ENCODE results near the gene PEMT. TPM values are rescaled to one million over a fixed set of nuclear protein-coding genes. Genes with fewer than 3 reads are reported as not detected.

The PEMT gene
- total RNA-seq, 1 donor from 2014 or later = 39.2 TPM

DNA sequence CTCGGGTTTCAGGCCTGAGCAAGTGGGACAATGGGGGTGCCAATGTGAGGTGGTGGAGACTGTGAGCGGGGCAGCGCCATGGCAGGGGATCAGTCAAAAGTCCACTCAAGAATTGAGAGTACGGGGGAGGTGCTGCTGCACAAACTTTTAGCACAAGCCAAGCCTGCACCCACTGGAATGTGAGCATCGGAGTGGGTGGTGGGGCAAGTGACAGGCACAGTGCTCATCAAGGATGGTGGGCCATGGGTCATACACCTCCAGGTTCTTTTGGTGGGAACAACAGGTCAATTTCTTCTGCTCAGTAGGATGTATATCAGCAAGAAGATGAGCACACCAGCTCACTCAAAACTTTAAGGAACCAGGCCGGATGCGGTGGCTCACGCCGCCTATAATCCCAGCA is 32.4 kb upstream of the PEMT start:
- Mint-ChIP-seq H3K9me3 (no peaks in the 10 kb centered on the region), H3K36me3 (ENCODE audit: low read depth) (no peaks in the 10 kb centered on the region), H3K4me1 (ENCODE audit: low read depth) (peaks cover 3% of the 10 kb centered on the region), H3K4me3 (ENCODE audit: low read depth) (no peak overlapping the region), H3K27ac (no peak overlapping the region), H3K27me3 (ENCODE audit: low read depth) (peaks cover 8% of the 10 kb centered on the region)
- no peak for DNase-seq (ENCODE audit: low spot score)
- intact Hi-C loops (cut with micrococcal nuclease) = no loop called here

DNA sequence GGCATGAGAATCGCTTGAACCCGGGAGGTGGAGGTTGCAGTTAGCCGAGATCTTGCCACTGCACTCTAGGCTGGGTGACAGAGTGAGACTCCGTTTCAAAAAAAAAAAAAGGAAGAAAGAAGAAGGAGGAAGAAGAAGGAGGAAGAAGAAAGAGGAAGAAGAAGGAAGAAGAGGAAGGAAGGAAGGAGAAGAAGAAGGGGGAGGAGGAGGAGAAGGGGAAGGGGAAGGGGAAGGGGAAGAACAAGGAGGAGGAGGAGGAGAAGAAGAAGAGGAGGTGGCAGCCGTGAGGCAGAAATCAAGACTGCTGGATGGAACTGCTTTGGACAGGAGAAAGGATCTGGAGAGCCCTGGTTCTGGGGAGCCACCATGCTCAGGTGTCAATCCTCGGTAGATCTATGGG is 29.7 kb upstream of the PEMT start:
- DNase-seq (ENCODE audit: low spot score) = no peak
- intact Hi-C loops (cut with micrococcal nuclease) = no loop called here
- H3K27me3 Mint-ChIP-seq (ENCODE audit: low read depth) = peaks cover 8% of the 10 kb centered on the region
- H3K9me3 Mint-ChIP-seq = no peaks in the 10 kb centered on the region
- H3K27ac Mint-ChIP-seq = no peak overlapping the region
- no peaks in the 10 kb centered on the region for H3K4me1 Mint-ChIP-seq (ENCODE audit: low read depth)
- H3K36me3 Mint-ChIP-seq (ENCODE audit: low read depth) = no peaks in the 10 kb centered on the region
- no peak overlapping the region for H3K4me3 Mint-ChIP-seq (ENCODE audit: low read depth)

DNA sequence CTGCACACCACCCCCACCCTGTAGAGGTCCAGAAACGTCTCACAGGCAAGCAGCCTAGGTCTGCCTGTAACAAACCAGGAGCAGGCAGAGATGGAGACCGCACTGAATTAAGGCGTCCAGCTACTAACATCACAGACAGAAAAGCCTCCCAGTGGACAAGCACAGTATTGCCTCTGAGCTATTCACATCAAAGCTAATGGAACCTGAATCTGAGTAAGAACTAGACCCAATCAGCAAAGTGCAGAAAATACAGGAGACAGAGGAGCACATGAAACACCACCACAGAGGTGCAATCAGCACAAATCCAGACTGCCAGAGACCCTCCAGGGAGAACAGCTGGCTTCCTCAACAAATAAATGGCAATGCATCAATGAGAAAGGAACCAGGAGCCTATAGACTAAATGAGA is 22.2 kb upstream of the PEMT start:
- peaks cover 8% of the 10 kb centered on the region for H3K9me3 Mint-ChIP-seq
- H3K27me3 Mint-ChIP-seq (ENCODE audit: low read depth) = no peaks in the 10 kb centered on the region
- no peaks in the 10 kb centered on the region for H3K36me3 Mint-ChIP-seq (ENCODE audit: low read depth)
- H3K4me1 Mint-ChIP-seq (ENCODE audit: low read depth) = no peaks in the 10 kb centered on the region
- H3K4me3 Mint-ChIP-seq (ENCODE audit: low read depth) = no peak overlapping the region
- peak; percentile 29 for DNase-seq (ENCODE audit: low spot score)
- intact Hi-C loops (cut with micrococcal nuclease) = no loop called here
- no peak overlapping the region for H3K27ac Mint-ChIP-seq

DNA sequence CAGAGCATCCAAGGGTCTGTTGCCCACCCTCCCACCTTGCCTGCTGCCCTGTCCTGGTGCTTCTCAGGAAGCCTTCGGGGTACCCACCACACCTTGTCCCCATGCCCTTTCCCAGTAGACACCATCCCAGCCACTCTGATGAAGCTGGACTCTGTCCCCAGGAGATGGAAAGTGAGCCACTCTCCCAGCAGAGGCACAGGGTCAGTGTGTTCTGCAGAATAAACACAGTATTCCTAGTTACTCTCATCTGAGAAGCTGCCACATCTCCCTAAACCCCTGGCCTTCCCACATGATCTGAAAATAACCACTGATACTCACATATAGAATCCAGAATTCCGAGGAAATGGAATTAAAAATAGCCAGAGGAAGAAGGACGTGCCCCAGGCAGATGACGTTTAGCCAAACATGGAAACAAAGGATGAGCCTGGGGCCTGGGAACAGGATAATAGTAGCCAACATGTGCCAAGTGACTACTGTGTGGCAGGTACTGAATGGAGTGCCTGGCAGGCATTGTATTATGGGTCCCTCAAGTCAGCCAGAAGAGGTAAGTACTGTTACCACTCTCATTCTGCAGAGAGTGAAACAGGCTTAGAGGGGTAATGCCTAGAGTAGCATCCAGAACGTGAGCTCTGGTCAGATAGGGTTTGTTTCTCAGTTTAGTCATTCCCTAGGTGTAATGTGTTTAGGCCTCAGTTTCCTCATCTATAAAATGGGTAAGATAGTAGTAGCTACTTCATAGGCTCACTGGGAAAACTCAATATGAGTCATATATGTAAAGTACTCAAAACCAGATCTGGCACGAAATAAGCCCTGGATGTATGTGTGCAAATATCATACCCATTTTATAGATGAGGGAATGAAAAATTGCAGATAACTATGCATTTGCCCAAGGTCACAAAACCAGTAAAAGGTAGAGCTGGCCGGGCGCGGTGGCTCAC is 20.8 kb upstream of the PEMT start:
- Mint-ChIP-seq H3K4me1 (ENCODE audit: low read depth) (no peaks in the 10 kb centered on the region), H3K4me3 (ENCODE audit: low read depth) (no peak overlapping the region), H3K27me3 (ENCODE audit: low read depth) (no peaks in the 10 kb centered on the region), H3K9me3 (peaks cover 8% of the 10 kb centered on the region), H3K36me3 (ENCODE audit: low read depth) (no peaks in the 10 kb centered on the region), H3K27ac (no peak overlapping the region)
- intact Hi-C loops (cut with micrococcal nuclease) = no loop called here
- no peak for DNase-seq (ENCODE audit: low spot score)

DNA sequence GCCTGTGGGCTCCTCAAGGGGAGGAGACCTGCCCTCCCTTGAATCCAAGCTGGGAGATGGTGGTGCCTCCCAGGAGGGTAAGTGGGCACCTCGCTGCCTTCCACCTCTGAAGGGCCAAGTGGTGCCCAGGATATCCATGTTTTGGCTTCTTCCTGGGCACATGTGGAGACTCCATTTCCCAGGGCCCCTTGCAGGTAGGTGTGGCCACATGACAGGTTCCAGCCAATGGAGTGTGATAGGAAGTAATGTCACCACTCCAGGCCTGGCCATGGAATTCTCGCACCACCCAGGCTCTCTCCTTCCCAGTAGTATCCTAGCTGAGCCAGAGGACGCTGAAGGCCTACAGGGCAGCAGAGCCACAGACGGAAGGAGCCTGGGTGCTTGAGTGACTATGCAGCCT is 17.6 kb upstream of the PEMT start:
- H3K27ac Mint-ChIP-seq = no peak overlapping the region
- H3K4me1 Mint-ChIP-seq (ENCODE audit: low read depth) = no peaks in the 10 kb centered on the region
- peaks cover 4% of the 10 kb centered on the region for H3K9me3 Mint-ChIP-seq
- intact Hi-C loops (cut with micrococcal nuclease) = no loop called here
- H3K36me3 Mint-ChIP-seq (ENCODE audit: low read depth) = no peaks in the 10 kb centered on the region
- H3K27me3 Mint-ChIP-seq (ENCODE audit: low read depth) = no peaks in the 10 kb centered on the region
- DNase-seq (ENCODE audit: low spot score) = no peak
- H3K4me3 Mint-ChIP-seq (ENCODE audit: low read depth) = no peak overlapping the region

DNA sequence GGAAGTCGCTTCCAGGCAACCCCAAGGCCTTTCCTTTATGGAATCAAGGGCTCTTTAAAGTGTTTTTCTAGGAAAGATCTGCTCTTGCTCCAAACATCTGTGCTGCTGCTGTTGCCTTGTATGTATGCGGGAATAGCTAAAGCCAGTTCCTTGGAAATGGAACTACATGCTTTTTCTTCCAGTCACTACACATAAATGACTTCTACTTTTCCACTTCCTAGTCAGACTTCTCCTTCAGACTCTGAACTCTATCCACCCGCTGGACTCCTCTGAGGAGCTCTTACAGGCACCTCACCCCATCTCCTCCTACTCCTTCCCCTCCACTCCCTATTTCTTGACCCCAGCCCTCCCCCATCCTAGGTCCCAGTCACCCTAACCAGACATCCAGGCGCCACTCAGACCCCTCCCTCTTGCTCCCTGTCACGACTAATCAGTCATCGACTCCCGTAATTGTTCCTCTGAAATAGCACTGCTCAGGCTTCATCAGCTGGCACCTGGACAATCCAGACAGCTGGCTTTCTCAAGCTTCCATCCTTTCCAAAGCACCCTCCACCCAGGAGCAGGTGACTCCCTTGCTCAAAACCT is 15.0 kb upstream of the PEMT start:
- no peaks in the 10 kb centered on the region for H3K9me3 Mint-ChIP-seq
- no peak for DNase-seq (ENCODE audit: low spot score)
- no peaks in the 10 kb centered on the region for H3K4me1 Mint-ChIP-seq (ENCODE audit: low read depth)
- intact Hi-C loops (cut with micrococcal nuclease) = no loop called here
- no peak overlapping the region for H3K4me3 Mint-ChIP-seq (ENCODE audit: low read depth)
- no peak overlapping the region for H3K27ac Mint-ChIP-seq
- no peaks in the 10 kb centered on the region for H3K36me3 Mint-ChIP-seq (ENCODE audit: low read depth)
- no peaks in the 10 kb centered on the region for H3K27me3 Mint-ChIP-seq (ENCODE audit: low read depth)

DNA sequence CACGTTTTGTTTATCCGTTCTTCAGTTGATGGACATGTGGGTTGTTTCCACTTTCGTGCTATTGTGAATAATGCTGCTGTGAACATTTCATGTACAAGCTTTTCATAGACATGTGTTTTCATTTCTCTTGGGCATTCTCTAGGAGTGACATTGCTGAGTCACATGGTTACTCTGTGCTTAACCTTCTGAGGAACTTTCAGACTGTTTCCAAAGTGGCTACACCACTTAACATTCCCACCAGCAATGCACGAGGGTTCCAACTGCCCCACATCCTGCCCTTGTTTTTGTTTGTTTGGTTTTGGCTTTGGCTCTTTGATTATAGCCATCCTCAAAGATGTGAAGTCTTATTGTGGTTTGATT is 14.2 kb upstream of the PEMT start:
- no peaks in the 10 kb centered on the region for H3K36me3 Mint-ChIP-seq (ENCODE audit: low read depth)
- no peaks in the 10 kb centered on the region for H3K4me1 Mint-ChIP-seq (ENCODE audit: low read depth)
- no peak overlapping the region for H3K4me3 Mint-ChIP-seq (ENCODE audit: low read depth)
- H3K27me3 Mint-ChIP-seq (ENCODE audit: low read depth) = no peaks in the 10 kb centered on the region
- H3K9me3 Mint-ChIP-seq = no peaks in the 10 kb centered on the region
- DNase-seq (ENCODE audit: low spot score) = no peak
- intact Hi-C loops (cut with micrococcal nuclease) = no loop called here
- no peak overlapping the region for H3K27ac Mint-ChIP-seq

DNA sequence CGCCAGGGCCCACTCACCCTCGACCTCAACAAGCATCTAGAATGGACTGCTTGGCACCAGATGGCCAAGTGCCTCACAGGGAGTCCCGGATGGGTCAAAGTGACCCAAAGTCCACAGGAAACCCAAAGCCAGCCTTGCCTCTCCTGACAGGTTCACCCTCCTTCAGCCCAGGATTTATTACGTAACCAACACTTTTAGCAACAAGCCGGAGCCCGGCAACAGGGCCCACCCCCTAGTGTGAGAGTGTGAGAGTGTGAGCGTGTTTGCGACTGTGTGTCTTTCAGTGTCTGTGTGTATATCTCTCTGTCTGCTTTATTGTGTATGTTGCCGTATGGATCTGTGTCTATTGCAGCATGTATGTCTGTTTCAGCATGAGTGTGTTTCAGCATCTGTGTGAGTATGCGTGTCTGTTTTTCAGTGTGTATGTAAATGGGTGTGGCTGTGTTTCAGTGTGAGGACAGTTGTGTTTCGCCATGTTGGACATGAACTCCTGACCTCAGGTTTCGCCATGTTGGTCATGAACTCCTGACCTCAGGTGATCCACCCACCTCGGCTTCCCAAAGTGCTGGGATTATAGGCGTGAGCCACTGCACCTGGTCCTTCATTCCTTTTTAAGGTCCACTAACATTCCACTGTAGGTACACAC is 13.7 kb upstream of the PEMT start:
- H3K4me1 Mint-ChIP-seq (ENCODE audit: low read depth) = no peaks in the 10 kb centered on the region
- H3K9me3 Mint-ChIP-seq = no peaks in the 10 kb centered on the region
- H3K27me3 Mint-ChIP-seq (ENCODE audit: low read depth) = no peaks in the 10 kb centered on the region
- H3K27ac Mint-ChIP-seq = no peak overlapping the region
- DNase-seq (ENCODE audit: low spot score) = no peak
- no peaks in the 10 kb centered on the region for H3K36me3 Mint-ChIP-seq (ENCODE audit: low read depth)
- H3K4me3 Mint-ChIP-seq (ENCODE audit: low read depth) = no peak overlapping the region
- intact Hi-C loops (cut with micrococcal nuclease) = no loop called here

DNA sequence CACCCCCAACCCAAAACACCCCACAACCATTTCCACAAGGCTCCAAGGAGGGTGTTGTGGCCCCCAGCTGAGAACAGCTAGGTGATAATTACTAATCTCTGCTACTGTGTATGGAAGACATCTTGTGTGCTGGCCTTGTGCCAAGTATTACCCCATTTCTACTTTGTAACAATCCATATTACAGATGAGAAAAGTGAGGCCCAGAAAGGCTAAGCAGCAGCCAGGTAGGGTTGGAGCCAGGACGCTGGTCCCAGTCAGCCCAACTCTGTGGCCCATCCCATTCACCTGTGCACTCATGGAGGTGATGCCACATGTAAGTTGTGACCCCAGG is 12.4 kb upstream of the PEMT start:
- intact Hi-C loops (cut with micrococcal nuclease) = no loop called here
- Mint-ChIP-seq H3K36me3 (ENCODE audit: low read depth) (no peaks in the 10 kb centered on the region), H3K4me1 (ENCODE audit: low read depth) (no peaks in the 10 kb centered on the region), H3K9me3 (no peaks in the 10 kb centered on the region), H3K27ac (no peak overlapping the region), H3K4me3 (ENCODE audit: low read depth) (no peak overlapping the region), H3K27me3 (ENCODE audit: low read depth) (peaks cover 3% of the 10 kb centered on the region)
- DNase-seq (ENCODE audit: low spot score) = no peak

DNA sequence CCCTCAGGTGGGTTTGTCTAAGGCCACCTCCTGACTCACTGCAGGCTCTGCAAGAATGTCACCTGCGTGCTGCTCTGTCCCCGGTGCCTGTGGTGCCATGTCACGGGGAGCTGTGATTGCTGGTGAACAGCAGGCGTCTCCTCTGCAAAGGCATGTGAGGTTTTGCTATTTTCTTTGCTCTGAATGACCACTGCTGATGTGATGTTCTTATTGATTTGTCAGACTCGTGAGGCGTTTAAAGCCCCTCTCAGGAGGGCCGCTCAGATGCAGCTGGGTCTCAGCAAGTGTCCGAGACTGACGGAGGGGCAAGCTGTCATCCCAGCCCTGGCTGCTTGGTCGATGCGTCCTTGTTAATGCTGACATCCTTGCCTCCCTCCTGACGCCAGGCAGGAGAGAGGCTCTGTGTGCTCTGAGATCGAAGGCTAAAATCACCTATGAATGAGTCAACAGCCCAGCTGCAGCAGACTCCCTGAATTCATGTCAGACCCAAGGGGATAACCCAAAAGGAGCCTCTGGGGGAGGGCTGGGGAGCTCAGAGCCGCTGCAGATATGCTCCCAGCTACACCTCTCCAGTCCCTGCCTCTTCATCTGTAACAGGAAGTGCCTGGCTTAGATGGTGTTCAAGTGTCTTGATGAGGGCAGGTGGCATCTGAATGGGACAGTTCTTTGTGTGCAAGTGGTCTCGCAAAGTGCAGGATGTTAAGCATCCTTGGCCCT is 11.8 kb upstream of the PEMT start:
- intact Hi-C loops (cut with micrococcal nuclease) = no loop called here
- no peak for DNase-seq (ENCODE audit: low spot score)

DNA sequence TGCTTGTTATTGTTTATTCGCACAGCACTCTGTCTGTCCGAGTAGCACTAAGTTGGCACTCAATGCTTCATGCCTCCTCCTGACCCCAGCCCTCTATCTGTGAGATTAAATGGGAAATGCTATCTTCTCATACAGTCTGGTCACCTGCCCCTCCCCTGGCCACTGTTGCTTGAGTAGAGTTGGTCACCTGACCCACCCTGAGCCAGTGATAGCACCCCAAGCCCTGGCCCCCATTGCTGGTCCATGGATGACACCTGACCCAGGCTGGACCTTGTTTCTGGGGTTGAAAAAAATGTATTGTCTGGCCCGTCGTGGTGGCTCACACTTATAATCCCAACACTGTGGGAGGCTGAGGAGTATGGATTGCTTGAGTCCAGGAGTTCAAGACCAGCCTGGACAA is 8.5 kb upstream of the PEMT start:
- DNase-seq (ENCODE audit: low spot score) = no peak
- Mint-ChIP-seq H3K4me1 (ENCODE audit: low read depth) (no peaks in the 10 kb centered on the region), H3K9me3 (no peaks in the 10 kb centered on the region), H3K4me3 (ENCODE audit: low read depth) (no peak overlapping the region), H3K36me3 (ENCODE audit: low read depth) (no peaks in the 10 kb centered on the region), H3K27me3 (ENCODE audit: low read depth) (peaks cover 3% of the 10 kb centered on the region), H3K27ac (no peak overlapping the region)
- intact Hi-C loops (cut with micrococcal nuclease) = no loop called here

More for the DNA sequence above, 11.8 kb upstream of the PEMT start:
- Mint-ChIP-seq H3K9me3 (no peaks in the 10 kb centered on the region), H3K4me1 (ENCODE audit: low read depth) (no peaks in the 10 kb centered on the region), H3K4me3 (ENCODE audit: low read depth) (no peak overlapping the region), H3K27ac (no peak overlapping the region), H3K27me3 (ENCODE audit: low read depth) (peaks cover 3% of the 10 kb centered on the region), H3K36me3 (ENCODE audit: low read depth) (no peaks in the 10 kb centered on the region)

DNA sequence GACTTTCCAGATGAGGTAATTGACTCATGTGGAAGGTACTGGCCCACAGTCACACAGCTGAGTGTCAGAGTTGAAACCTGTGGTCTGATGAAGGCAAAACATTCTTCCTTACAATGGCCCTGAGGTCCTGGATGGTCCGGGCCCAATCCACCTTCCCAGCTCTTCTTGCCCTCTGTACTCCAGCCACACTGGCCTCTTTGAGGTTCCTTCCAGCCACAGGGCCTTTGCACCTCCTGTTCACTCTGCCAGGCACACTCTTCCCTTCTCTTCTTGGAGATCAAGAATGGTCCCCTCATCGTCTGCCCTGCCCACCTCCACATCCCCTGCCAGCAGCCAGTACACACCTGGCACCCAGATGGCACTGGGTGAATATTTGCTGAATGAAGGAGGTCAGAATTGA is 6.5 kb upstream of the PEMT start:
- no peaks in the 10 kb centered on the region for H3K9me3 Mint-ChIP-seq
- H3K4me1 Mint-ChIP-seq (ENCODE audit: low read depth) = no peaks in the 10 kb centered on the region
- no peak overlapping the region for H3K4me3 Mint-ChIP-seq (ENCODE audit: low read depth)
- H3K27ac Mint-ChIP-seq = no peak overlapping the region
- no peaks in the 10 kb centered on the region for H3K36me3 Mint-ChIP-seq (ENCODE audit: low read depth)
- intact Hi-C loops (cut with micrococcal nuclease) = no loop called here
- peaks cover 3% of the 10 kb centered on the region for H3K27me3 Mint-ChIP-seq (ENCODE audit: low read depth)
- no peak for DNase-seq (ENCODE audit: low spot score)

DNA sequence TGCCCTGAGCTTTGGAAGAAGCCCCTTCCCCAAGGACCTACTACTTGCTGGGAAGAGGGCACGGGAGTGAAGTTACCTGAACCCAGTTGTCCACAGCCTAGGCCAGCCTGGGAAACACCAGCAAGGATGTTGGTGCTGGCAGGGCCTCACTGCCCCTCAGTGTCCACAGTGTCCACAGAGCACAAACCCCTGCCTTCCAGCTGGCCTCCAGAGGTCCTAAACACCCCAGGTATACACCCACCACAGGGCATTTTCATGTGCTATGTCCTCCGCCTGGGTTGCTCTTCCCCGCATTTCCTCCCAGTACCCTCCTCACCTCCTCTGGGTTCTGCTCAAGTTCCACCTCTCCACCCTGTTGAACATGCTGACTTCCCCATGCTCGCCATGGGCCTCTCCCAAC is 4.2 kb upstream of the PEMT start:
- peaks cover 3% of the 10 kb centered on the region for H3K27me3 Mint-ChIP-seq (ENCODE audit: low read depth)
- no peaks in the 10 kb centered on the region for H3K9me3 Mint-ChIP-seq
- H3K4me3 Mint-ChIP-seq (ENCODE audit: low read depth) = no peak overlapping the region
- peaks cover 7% of the 10 kb centered on the region for H3K4me1 Mint-ChIP-seq (ENCODE audit: low read depth)
- intact Hi-C loops (cut with micrococcal nuclease) = no loop called here
- H3K27ac Mint-ChIP-seq = no peak overlapping the region
- DNase-seq (ENCODE audit: low spot score) = no peak
- H3K36me3 Mint-ChIP-seq (ENCODE audit: low read depth) = no peaks in the 10 kb centered on the region
